ENCODE data around the gene PDCD4. TPM values are rescaled to one million over a fixed set of nuclear protein-coding genes. Genes with fewer than 3 reads are reported as not detected.

The PDCD4 gene
- total and polyA plus RNA-seq, 2 of the 13 experiments (the other 11 are each of a cell fraction or from before 2014, with no cell fraction given), result 22.8 to 56.2 TPM

DNA sequence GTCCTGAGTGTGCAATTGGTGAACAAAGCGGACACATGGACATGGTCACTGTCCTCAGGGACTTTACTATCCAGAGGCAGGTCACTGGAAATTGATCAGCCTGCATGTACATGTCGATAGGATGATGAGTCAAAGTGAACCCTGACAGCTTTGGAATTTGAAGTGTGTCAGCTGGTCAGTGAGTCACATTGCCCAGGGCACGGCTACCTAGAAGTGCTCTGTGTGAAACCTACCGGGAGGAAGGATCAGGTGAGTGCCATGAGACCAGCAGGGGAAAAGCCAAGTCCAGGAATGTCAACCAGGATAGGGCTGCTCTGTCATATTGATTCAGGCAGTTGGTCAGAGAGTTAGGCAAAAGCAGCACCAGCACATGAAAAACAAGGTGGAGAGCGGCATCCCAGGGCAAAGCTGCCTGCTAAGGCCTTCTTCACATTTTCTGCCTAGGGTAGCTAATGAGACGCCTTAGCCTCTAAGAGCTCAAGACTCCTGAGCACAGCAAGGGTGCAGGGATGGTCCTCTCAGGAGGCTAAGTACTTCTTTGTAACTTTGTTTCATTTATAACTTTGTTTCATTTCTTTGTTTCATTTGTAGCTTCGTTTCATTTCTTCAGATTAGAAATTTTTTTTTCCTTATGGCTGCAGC lies 19.4 kb upstream of the PDCD4 start (continued):
- TF ChIP-seq LCORL (IDR thresholded peaks at IDR 0.05), result no peak
- TF ChIP-seq LCORL (CRISPR knock-in tag; IDR thresholded peaks at IDR 0.05), result no peak
- TF ChIP-seq KDM1A (CRISPR knock-in tag; IDR thresholded peaks at IDR 0.05), result no peak
- TF ChIP-seq YY1 (IDR thresholded peaks at IDR 0.05; ENCODE audit: insufficient read depth, insufficient replicate concordance, low read depth, low read length), result no peak
- TF ChIP-seq ATF2 (CRISPR knock-in tag; IDR thresholded peaks at IDR 0.05), result no peak
- no peak for TF ChIP-seq NRL (CRISPR knock-in tag; IDR thresholded peaks at IDR 0.05; ENCODE audit: borderline replicate concordance)
- no peak for TF ChIP-seq MAFG (CRISPR knock-in tag; IDR thresholded peaks at IDR 0.05)
- TF ChIP-seq SAP130 (CRISPR knock-in tag; IDR thresholded peaks at IDR 0.05; ENCODE audit: low read depth), result peak; percentile 92
- no peak for TF ChIP-seq KDM4B (CRISPR knock-in tag; IDR thresholded peaks at IDR 0.05)
- TF ChIP-seq ZNF737 (CRISPR knock-in tag; IDR thresholded peaks at IDR 0.05; ENCODE audit: borderline replicate concordance), result no peak
- no peak for TF ChIP-seq ZBTB34 (CRISPR knock-in tag; IDR thresholded peaks at IDR 0.05)
- TF ChIP-seq ZBTB37 (CRISPR knock-in tag; IDR thresholded peaks at IDR 0.05), result peak; percentile 47; the same call in 1 of the 2 replicates
- TF ChIP-seq GATAD2A (CRISPR knock-in tag; IDR thresholded peaks at IDR 0.05), result peak; percentile 44; the same call in 1 of the 2 replicates
